ENCODE data around the gene BLOC1S2.
"Not testable (repeated sequence)": the region's sequence is repeated elsewhere in the genome, so short reads cannot be mapped to it uniquely, and the experiment has no call there.

Gene BLOC1S2

DNA sequence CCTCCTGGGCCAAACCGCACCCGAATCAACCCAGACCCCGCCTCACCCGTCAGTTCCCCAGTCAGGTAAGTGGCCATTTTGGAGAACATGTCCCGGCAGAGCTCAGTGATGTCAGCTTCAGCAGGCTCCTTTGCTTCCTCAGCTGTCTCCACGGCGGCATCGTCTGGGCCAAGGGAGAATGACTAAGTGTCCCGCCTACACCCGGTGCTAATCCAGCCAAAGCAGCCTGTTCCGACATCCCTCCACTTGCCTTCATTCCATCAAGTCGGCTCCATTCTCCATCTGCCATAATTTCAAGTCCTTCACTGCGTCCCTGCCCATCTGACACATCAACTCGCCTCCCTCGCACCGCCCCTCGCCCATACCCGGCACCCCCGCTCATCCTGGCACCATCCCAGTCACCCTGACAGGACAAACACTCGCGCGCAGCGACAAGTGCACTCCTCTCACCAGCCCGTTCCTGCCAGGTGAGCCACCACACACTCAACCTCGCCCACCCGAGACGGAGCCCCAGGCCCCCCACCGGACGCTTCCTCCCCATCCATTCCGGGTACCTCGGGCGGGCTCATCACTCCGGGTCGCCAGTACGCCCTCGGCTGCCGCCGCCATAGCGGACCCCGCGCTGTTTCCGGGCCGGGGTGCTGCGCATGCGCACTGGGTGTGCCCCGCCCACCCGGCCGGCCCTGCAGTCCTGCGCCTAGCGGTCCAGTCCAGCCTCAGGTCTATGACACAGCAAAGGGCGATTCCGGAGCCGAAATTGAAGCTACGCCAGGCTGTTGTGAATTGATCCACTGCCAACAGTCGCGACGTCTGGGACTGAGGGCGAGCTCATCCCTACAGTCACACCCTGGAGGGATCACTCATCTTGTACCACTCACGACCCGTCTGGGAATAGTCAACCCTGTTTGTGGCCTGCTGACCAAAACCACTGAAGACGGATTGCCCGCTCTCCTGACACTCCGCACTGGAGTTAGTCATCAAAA, at the start of gene BLOC1S2:
TSS of gene BLOC1S2 (minus strand) at position 630 of the 983 bp plus-strand sequence. CDS start at position 609, 21 bp downstream.
- peak; percentile 89 for DNase-seq

DNA sequence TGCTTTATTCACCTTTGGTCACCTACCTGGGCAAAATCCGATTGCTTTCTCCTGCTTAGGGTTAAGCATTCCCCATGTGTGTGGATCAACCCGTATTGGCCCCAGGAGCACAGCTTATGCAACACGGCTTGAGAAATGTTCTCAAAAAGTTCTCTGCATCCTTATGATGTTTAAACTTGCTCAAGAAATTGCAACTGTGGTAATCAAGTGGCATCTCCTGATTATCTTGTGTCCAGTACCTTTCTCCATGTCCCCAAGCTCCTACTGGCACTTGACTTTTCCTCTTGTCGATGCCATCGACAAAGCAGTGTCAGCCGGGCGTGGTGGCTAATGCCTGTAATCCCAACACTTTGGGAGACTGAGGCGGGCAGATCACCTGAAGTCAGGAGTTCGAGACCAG, 48.3 kb upstream of the BLOC1S2 start:
- no peak for DNase-seq

- DNase-seq, result no peak
These were observed 47.4 kb upstream of the BLOC1S2 start for GRCh38 chr10:100333661-100334440.

DNA sequence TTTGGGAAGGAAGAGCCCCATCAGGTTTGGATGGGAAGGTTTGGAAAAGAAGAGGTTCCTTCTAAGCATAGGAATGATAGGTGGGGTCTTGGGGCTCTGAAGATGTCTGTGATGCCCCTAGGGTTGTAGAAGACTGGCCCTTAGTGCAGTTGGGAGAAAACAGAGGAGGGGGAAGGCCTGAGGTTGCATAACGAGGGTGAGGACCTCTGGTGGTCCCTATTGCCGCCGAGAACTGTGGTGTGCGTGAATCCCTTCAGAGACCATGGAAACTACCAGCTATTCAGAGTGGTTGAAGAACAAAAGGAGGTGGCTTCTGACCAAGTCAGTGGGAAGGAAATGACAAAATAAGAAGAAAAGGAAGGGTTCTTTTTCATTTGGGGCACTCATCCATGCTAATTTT, 46.6 kb upstream of the BLOC1S2 start:
- no peak for DNase-seq

- DNase-seq, result no peak
These were observed 43.6 kb upstream of the BLOC1S2 start, which contains the start of gene PKD2L1 for GRCh38 chr10:100330079-100330478. PKD2L1 (minus strand) TSS chr10:100330228; CDS start chr10:100330103, 125 bp downstream.

DNA sequence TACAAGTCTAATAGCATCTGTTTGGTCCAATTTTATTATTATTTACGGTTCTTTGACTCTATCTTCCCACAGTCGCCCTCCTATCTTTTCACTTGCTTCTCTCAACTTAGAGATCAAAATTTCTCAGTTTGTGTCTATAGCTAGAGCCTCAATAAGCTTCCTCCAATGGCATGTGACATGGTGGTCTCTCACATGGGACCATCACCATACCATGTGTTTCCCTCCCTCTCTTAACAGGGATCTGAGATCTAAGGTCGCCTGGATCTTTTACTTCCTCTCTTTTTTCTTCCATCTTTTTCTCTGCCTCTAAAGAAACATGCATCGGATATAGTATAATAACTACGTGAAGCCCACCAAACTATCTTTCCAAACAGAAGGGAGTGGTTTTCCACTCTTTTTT, 41.7 kb upstream of the BLOC1S2 start:
- DNase-seq, result no peak

DNA sequence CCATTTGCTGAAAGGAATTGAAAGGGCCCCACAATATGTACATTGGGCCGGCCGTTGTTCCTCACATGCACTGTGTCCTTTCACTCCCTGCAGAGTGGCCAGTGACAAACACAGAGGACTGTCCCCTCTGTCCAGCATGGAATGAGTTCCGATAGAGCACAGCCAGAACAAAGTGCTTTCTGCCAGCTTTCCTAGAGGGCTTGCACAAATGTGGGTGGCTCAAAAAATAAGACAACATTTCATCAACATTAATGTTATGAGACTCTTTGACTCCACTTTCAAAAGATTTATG, 41.2 kb upstream of the BLOC1S2 start:
- DNase-seq, result no peak

DNA sequence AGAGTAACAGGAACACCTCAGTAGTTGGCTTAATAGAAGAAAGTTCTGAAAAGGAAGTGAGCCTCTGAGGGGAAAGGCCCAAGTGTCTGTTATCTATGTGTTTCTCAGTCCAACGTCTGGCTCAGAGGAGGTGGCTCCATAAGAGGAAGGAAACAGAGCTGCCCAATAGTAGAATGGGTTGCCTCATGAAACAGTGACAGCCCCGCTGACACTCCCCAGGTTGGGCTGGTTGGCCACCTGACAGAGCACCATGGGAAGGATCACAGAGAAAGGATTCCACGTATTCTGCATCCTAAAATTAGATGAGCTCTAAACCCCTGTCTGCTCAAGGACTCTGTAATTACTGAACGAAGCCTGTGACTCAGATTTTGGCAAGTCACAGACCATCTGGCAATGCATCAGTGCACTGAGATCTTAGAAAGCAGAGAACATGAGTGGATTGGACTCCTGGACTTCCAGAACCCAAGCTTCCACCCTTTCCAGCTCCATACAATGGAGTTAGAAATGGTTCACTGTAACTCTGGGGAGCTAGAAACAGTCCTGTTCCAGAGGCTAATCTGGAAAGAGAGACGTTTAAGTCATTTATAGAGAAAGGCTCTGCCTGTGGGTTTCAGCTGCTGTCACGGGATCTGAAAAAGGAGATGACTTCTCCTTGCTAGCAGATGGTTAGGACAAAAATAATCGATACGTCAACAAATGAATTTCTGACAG, 40.7 kb upstream of the BLOC1S2 start:
- DNase-seq, result no peak

GRCh38 chr10:100325158-100325557, 38.7 kb upstream of the BLOC1S2 start:
- DNase-seq, result no peak

DNA sequence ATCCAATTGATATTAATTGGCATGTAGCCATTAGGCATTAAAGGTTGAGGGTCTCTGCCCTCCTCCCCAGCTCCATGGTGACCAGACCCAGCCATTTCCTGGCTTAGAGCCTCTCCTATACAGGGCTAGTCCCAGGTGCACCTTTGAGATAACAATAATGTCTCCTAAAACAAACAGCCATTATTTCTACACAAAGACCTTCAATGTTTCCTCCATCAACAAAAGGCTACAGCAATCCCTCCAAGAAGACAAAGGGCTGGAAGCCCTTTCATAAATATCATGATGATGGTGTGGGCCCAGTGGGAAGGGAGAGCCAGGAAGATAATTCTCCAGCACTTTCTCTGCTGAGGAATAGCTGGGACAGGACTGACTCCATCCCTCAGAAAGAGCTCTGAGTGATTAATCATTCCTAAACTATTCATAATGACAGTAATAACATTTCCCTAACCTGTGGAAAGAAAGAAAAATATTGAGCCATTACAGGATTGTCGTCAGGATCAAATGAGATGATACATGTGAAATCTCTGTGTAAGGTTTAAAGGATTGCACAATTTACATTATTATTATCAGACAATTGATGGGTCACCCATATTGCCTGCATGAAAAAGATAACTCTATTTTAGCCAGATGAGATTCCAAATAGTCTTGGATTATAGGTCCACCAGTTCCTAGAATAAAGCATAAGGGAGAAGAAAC, 33.4 kb upstream of the BLOC1S2 start:
- no peak for DNase-seq

DNA sequence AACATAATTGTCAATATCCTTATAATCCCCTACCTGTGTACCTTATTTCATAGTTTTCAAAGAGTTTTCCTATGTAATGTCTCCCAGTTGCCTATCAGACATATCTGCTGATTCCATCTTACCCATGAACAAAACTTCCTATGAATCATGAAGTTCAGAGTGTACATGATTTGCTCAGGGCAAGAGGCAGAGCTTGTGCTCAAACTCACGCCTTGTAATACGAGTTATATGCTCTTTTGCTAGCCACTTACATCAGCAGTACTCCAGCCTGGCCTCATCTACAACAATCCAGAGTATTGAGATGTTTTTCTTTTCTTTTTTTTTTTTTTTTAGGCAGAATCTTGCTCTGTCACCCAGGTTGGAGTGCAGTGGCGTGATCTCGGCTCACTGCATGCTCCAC, 31.7 kb upstream of the BLOC1S2 start:
- DNase-seq, result no peak

DNA sequence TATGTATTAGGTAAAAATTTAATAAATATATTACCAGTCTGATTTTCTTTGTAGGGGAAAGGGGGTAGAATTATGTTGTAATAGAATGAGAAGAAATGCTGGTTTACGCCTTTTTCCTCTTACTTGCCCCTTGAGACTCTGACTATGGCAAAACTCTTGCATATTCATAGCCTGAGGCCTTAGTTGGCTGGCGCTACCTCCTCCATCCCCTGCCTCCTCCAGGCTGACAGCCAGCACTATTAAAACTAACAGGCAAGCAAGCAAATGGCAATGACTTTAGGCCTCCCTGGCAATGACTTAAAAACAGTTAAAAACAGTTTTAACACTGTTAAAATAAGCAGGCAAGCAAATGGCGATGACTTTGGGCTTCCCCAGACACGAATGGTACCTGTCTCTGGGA, 29.1 kb upstream of the BLOC1S2 start:
- DNase-seq, result no peak

DNA sequence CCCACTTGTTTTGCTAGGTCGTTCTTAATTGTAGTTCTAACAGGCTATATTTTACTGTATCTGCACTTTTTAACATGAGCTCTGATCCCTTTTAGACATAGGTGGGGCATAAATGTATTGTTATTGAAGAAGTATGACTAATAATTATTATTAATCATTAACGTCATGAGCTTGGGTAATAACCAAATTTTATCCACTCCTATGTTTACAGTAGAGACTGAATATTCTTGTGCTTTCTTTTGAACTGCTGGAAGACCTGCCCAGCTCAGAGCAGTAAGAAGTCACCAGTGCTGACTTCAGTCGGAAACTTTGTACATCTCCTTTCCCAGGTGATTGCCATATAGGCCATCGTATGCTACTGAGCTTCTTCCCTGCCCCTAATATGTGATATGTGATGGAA, 24.8 kb upstream of the BLOC1S2 start:
- no peak for DNase-seq

DNA sequence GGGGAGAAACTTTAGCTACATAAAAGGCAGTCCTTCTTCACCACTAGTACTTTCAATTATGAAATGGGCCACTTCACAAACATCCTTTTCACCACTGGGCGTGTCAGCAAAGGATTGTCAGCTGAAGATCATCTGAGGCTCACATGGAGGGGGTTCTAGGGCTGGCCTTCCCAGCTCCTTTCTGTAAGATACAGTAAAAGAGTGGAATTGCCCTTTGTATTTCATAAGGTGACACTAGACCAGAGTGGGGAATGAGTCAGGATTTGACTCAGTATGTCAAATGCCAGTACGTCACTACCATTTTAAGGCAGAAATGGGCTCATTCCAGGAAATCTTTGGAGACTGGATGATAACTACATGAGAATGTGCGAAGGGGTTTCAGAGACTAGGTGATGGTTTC, 21.2 kb upstream of the BLOC1S2 start:
- DNase-seq, result no peak

DNA sequence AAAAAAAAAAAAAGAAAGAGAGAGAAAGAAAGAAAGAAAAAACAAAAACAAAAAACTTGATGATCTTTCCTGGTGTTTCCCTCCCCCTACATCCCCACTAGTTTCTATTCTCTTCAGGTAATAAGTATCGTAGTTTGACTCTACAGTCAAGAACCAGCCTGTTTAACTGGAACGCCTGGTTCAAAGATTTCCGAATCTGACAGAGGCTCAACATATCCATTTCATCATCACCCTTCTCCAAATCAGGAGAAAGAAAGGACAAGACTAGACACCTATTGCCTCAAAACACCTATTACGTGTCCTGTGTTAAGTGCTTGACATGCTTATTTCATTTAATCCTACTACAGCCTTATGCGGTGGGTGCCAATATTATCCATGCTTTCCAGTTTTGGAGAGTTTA, 20.4 kb upstream of the BLOC1S2 start:
- DNase-seq, result no peak

DNA sequence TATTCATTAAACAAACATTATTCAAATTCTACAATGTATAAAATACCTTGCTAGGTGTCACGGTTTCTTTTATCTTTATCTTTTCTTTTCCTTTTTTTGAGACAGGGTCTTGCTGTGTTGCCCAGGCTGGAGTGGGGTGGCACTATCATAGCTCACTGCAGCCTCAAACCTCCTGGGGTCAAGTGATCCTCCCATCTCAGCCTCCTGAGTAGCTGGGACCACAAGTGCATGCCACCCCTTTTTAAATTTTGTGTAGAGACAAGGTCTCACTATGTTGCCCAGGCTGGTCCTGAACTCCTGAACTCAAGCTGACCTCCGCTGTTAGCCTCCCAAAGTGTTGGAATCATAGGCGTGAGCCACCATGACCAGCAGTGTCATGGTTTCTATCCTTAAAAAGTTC, 17.9 kb upstream of the BLOC1S2 start:
- DNase-seq, result no peak

- no peak for DNase-seq
These were observed 17.3 kb upstream of the BLOC1S2 start for GRCh38 chr10:100303724-100304319.

DNA sequence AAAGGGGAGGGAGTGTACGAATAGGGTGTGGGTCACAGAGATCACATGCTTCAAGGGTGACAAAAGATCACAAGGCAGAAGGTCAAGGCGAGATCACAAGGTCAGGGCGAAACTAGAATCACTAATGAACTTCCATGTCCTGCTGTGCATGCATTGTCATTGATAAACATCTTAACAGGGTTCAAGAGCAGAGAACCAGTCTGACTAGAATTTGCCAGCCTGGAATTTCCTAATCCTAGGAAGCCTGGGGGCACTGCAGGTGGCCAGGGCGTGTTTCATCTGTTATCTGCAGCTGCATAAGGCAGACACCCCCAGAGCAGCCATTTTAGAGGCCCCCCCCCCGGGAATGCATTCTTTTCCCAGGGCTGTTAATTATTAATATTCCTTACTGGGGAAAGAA, 14.6 kb upstream of the BLOC1S2 start:
- not testable (repeated sequence) for DNase-seq

DNA sequence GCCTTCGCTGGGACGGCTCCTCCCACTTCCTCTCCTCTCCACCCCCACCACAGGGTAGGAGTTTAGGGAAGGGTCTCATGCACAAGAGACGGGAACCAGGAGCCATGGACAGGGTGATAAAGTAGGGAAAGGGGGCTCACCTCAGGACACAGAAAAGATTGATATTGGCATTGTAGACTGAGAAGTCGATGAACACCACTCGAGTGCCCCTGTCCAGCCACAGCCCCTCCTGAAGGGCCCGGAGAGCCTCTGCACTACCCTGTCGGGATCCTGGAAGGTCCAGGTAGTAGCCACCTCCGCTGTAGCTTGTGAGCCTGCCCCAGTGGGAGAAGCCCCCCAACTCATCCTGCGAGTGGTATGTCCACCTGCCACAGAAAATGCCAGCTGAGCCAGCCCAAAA, 10.8 kb upstream of the BLOC1S2 start:
- no peak for DNase-seq

- no peak for DNase-seq
These were observed 6.6 kb upstream of the BLOC1S2 start for GRCh38 chr10:100293066-100293465.

GRCh38 chr10:100292300-100292699, 5.8 kb upstream of the BLOC1S2 start:
- not testable (repeated sequence) for DNase-seq

- no peak for DNase-seq
These were observed 4.9 kb upstream of the BLOC1S2 start for GRCh38 chr10:100291356-100291755.

Measured in activated naive CD4-positive, alpha-beta T cell treated with Interleukin-2 at 50 U/mL for 16 hours (primary cell).